Stimulated activated CD8-positive, alpha-beta memory T cell treated with anti-CD3 and anti-CD28 coated beads, Interleukin-7, amount 100 ng/mL, for 24 hours (primary cell): ENCODE data around the gene PPP1R12A.
"Not testable (repeated sequence)": the region's sequence is repeated elsewhere in the genome, so short reads cannot be mapped to it uniquely, and the experiment has no call there.

ENCODE experiments used
- DNase-seq: peaks from one replicate; pipeline ENCODE4 v3.0.0-alpha.2; 2020; ENCODE audit warnings: low read depth

PPP1R12A gene

DNA sequence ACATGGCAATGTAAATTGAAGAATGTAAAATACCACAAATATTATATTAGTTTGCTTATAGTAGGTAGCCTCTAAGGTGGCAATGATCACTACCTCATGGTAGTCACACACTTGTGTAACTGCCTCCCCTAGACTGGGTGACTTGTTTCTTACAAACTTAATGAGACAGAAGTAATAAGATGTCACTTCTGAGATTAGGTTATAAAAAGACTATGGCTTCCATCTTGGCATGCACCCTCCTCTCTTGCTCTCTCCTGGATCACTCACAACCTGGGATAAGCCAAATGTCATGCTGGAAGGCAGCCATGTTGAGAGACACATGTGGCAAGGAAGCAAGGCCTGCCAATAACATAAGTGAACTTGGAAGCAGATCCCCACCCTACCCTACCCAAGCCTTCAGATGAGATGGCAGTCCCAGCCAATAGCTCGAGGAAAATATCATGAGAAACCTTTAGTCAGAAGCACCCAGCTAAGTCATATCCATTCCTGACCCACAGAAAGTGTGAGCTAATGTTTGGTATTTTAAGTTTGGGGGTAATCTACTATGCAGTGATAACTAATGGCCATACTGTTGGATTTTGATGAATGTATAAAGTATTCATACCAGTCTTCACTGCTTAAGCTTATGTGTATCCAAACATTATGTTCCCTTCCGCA lies 43.3 kb downstream of the PPP1R12A start:
- DNase-seq: no peak

DNA sequence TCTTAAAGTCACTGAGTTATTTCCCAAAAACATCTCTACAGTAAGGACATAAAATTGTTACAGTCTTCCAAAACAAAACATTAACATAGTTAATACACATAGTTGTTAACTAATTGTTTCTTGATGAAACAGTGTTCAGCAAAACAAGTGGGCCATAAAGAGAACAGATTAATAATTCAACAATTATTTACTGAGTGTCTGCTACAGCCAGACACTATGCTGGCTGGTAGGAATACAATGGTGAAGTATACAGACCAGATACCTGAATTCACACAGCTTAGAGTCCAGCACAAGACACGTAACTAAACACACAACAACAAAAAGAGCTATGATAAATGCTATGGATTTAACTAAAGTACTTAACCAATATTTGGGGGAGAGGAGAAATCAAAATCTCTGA lies 47.0 kb downstream of the PPP1R12A start:
- no peak for DNase-seq

DNA sequence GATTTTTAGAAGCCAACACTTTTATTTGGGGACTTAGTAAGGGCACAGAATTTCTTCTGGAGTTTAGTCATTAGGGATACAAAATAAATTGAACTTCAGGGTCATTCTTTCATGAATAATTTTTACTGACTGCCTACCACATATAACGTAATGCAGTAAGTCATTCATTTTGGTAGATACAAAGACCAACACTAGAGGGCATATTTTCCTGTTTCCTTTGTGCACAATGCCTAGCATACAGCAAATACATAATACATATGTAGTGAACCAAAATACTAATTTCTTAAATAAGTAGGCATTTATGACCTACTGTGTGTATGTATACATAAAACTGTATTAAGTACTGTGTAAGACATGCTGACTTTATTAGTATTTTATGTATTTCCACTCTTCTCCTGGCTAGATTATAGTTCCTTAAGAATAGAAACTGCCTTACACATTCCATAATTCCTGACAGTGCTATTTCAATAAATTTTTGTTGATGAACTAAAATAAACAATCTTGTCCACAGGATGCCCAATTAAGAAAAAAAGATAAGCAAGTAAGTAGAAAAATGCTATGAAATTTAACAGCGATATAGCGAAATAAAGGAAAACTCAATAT lies 47.9 kb downstream of the PPP1R12A start:
- no peak for DNase-seq

DNA sequence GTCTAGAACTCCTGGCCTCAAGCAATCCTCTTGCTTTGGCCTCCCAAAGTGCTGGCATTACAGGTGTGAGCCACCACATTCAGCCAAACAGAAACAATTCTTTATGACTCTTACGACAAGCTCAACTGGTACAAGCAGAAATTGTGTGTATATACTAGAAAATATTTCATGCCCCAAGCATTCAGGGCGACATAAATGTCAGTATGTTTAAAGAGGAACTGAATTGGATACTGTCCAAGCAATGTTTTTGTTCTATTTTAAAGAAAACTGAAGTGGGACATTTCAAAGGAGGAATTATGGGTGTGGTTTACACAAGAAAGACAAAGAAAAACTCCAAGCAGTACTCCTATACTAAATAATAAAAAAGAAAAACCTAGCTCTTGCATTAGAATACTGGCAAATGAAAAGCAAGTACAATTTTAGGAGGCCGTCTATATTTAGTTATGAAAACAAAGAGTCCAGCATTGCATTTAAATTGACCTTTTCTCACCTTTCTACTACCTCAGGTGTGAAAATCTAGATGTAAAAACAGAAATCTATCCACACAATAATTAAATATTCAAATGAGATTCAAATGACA lies 48.9 kb downstream of the PPP1R12A start:
- DNase-seq: no peak

DNA sequence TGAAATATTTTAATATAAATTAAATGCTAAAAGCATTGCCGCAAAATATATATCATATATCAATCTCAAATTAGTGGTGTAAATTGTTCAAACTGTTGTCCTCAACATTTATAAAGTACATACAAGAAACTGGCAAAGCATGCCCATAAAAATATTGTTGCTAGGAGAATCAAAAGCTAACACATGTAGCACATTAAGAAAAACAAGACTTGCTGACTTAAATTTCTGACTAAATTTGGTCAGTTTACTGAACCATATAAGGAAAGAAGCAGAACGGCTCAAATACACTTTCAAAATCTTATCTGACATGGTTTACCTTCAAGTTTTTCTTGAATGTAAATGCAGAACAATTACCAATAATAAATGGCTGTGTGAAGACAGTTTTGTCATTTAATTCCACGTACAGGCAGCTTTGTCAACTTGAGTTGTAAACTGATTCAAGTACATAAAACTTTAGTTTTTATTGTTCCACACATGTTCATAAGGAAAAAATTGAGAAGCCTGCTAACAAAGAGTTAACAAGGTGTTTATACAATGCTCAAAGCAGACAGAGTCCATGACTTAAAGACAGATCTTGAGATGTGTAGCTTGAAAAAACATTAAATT lies 50.4 kb downstream of the PPP1R12A start:
- DNase-seq: no peak

DNA sequence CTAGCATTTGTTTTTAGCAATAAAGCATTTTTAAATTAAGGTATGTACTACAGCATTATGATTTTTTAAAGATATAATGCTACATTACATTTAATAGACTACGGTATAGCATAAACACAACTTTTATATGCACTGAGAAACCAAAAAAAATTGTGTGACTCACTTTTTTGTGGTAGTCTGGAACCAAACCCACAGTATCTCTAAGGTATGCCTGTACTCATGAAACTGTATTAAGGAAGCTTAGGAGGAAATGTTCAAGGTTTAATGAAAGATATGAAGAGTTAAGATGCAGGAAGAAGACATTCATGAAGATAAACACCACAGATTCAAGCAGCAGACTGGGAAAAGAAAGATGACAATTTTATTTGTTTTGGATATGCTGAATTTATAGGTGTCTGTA lies 51.7 kb downstream of the PPP1R12A start:
- no peak for DNase-seq

DNA sequence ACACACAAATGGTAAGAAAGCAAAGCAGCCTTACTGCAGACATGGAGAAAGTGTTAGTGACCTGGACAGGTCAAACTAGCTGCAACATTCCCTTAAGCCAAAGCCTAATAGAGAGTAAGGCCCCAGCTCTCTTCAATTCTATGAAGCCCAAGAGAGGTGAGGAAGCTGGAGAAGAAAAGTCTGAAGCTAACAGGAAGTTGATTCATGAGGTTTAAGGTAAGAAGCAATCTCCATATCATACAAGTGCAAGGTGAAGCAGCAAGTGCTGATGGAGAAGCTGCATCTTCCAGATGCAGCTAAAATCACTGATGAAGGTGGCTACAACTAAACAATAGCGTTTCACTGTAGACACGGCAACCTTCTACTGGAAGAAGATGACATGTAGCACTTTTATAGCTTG lies 53.5 kb downstream of the PPP1R12A start:
- no peak for DNase-seq

DNA sequence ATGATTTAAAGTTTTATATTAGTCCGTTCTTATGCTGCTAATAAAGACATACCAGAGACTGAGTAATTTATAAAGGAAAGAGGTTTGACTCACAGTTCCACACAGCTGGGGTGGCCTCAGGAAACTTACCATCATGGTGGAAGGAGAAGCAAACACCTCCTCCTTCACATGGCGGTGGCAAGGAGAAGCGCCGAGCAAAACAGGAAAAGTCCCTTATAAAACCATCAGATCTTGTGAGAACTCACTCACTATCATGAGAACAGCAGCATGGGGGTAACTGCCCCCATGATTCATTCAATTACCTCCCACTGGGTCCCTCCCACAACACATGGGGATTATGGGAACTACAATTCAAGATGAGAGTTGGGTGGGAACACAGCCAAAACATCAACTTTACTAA lies 56.4 kb downstream of the PPP1R12A start:
- DNase-seq: not testable (repeated sequence)

DNA sequence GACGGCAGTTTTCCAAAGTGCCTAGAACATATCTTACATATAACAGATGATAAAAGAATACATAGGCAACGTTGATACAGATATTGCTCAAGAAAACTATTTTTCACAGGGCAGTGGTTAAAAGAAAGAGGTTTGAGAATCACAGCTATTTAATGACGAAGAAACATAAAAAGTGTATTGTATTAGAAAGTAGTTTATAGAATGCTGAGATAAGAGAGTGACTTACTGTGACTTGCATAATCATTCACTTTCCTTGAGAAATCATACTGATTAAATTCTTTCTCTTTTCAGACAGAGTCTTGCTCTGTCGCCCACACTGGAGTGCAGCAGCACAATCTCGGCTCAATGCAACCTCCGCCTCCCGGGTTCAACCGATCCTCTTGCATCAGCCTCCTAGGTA lies 57.7 kb downstream of the PPP1R12A start:
- no peak for DNase-seq

DNA sequence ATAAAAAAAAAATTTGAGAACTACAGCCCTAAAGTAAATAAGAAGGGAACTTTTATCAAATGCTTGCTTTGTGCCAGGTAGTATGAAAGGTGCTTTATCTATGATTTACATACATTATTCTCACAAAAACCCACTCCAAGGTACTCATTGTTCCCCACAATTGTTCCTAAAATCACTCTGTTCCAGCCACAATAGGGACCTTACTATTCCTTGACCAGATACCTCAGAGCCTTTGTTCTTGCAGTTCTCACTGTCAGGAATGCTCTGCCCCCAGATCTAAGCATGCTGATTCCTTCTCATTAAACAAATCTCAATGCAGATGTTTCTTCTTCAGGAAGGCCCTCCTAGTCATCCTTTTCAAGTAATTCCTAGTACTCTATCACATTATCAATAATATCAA lies 60.2 kb downstream of the PPP1R12A start:
- no peak for DNase-seq

DNA sequence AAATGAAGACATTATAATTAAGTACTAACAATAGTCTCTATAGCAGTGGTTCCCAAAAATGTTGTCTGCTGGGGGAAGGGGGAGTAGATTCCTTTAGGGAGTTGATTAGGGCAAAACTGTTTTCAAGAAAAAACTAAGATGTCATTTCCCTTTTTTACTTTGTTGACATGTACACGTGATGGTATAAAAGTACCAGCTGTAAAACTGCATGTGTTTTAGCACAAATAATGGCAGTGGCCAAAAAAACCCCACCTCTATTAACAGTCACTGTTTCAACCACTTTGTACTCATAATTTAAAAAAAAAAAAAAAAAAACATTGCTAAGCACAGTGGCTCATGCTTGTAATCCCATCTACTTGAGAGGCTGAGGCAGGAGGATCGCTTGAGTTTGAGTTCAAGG lies 61.7 kb downstream of the PPP1R12A start:
- no peak for DNase-seq

DNA sequence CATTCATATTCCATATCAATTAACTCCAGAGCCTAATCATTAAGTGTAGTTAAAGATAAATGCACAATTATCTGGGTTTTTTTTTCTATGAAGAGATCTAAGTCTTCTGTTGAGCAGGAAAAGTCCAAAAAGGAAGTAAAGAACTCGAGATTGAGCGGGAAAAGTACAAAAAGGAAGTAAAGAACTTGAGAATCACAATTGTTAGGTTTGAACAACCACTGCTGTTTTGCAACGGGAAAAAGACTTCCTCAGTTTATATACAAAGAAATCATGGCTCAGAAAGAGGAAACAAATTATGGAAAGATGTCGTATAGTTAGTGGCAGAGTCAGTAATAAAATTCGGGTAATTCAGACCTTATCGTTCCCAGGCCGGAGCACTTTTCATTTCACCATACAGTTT lies 63.3 kb downstream of the PPP1R12A start:
- DNase-seq: no peak

DNA sequence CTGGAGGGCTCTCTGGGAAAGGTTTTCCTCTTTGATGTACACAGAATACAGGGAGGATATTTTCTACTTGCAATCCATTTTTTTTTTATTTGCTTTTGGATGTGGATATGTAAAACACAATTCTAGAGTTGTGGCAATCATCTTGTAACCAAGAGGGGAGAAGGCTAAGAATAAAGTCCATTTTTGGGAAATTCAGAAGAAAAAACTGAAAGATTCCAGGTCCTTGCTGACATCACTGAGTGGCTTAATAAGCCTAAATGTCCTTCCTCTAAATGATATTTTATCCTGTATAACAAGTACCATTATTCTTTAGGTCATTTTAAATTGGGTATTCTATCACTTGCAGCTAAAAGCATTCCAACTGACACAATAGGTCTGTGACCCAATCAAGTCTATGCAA lies 64.0 kb downstream of the PPP1R12A start:
- no peak for DNase-seq

DNA sequence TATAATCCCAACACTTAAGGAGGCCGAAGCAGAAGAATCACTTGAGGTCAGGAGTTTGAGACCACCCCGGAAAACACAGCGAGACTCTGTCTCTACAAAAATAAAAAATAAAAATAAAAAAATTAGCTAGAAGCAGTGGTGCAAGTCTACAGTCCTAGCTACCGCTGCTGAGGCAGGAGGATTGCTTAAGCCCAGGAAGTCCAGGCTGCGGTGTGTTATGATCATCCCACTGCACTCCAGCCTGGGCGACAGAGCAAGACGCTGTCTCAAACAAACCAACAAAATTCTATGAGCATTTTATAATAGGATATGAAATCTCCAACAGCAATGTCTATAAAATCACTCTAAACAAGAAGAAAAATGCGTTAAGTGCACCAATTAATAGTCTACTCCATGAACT lies 75.3 kb downstream of the PPP1R12A start:
- no peak for DNase-seq

DNA sequence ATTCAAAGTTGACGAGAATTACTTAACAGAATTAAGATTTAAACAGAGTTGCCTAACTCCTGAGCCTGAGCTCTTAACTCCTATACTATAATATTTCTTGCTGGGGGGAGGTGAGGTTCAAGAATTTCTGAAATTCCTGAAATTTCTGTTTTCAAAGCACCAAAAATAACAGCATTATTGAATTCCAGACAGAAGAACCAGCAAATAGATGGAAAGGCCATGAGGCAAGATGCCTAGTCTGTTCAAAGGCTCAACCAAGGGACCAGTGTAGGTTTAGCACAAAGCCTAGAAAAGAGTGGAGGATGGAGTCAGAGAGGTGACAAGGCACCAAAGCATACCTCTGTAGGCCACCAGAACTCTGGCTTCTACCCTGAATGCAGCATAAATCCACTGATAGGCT lies 76.4 kb downstream of the PPP1R12A start:
- DNase-seq: no peak

DNA sequence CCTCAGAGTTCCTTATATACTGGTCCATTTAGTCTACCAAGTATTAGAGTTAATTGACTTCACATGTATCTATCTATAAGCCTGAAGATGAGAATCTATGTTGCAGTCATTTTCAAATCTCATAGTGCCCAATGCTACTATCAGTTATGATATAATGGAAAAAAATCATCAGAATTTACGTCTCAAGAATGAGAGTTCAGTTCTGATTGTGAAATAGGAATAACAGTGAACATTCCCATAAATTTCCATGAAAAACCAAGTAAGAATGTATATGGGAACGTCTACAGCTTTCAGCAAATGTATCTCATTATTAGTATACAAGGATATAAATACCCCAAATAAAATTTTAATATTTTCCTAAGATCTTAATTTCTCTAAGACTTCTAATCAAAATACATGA lies 77.2 kb downstream of the PPP1R12A start:
- no peak for DNase-seq

DNA sequence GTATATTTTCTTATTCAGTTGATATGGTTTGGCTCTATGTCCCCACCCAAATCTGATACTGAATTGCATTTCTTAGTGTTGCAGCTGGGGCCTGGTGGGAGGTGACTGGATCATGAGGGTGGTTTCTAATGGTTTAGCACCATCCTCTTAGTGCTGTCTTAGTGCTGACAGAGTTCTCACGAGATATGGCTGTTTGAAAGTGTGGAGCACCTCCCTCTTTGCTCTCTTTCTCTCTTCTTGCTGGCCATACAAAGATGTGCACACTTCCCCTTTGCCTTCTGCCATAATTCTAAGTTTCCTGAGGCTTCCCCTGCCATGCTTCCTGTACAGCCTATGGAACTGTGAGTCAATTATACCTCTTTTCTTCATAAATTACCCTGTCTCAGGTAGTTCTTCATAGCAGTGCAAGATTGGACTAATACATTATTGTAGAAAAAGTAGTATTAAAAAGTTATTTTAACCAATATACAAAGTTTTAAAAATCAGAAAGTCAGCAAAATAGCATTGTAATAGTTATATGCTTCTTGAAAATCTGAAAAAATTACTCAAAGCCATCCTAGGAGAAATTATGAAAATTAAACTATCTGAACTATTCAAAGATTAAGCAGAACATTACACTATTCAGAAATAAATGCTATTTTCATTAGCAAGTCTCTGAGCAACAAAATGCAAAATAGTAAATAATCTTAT lies 84.1 kb downstream of the PPP1R12A start:
- DNase-seq: no peak

DNA sequence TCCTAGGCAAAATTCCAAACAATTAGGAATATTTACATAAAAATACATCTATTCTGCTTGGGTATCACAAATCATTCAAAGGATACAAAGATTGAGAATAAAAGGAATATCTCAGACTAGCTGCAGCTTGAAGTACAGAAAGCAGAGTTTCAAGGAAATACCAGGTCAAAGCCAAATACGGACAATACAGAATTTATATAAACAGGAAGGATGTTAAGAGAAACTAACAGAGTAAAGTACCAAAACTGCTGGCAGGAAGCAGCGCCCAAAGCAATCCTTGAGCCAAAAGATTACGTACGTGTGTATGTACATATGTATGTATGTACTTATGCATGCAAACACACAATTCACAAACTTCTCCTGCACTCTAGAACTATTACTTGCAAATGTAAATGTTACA lies 86.6 kb downstream of the PPP1R12A start:
- DNase-seq: no peak

DNA sequence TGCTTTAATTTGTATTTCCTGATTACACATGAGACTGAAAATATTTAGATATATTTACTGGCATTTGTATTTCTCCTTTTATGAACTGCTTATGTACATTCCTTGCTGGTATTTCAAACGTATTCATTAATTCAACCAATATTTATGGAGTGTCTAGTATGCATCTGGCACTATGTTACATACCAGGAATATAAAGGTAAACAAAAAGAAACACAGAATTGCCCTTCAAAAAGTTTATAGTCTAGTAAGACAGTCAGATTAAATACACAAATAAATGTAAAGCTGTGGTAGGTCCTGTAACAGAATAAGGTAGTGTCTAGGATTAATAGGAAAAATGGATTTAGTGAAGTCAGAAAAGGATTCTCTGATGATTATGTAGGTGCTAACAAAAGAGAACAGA lies 87.5 kb downstream of the PPP1R12A start:
- no peak for DNase-seq

DNA sequence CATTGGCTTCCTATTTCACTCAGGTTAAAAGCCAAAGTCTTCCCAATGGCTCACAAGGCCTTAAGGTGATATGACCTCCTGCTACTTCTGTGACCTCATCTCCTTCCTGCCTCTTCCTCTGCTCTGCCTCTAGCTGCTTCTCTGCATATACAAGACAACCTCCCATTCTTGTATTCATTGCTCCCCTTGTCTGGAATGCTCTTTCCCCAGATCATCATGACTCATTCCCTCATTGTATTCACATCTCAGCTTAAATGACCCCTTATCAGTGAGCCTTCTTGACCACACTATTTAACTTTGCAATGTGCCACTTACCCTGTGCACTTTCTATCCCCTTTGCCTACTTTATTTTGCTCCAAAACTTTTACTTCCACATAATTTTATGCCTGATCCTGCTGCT lies 90.2 kb downstream of the PPP1R12A start:
- no peak for DNase-seq

DNA sequence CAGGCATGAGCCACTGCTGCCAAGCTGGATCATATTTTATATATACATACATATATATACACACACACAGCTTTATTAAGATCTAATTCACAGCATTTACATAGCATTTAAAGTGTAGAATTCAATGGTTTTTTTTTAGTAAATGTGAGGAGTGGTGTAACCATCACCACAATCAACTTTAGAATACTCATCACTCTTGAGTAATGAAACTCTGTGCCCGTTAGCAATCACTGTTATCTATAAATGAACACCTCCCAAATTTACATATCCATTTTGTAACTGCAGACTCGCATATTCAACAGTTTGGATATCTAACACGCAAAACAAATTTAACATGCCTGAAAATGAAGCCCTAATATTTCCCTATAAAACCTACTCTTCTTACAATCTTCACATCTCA lies 90.9 kb downstream of the PPP1R12A start:
- DNase-seq: no peak

DNA sequence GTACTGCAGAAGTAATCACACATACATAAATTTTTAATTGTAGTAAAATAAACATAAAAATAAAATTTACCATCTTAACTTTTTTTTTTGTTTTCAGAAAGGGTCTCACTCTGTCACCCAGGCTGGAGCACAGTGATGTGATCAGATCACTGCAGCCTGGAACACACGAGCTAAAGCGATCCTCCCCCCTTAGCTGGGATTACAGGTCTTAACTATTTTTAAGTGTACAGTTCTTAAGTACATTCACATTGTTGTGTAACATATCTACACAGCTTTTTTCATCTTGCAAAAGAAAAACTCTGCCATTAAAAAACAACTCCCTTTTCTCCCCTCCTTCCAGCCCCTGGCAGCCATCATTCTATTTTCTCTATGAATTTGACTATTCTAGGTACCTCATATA lies 92.3 kb downstream of the PPP1R12A start:
- no peak for DNase-seq

DNA sequence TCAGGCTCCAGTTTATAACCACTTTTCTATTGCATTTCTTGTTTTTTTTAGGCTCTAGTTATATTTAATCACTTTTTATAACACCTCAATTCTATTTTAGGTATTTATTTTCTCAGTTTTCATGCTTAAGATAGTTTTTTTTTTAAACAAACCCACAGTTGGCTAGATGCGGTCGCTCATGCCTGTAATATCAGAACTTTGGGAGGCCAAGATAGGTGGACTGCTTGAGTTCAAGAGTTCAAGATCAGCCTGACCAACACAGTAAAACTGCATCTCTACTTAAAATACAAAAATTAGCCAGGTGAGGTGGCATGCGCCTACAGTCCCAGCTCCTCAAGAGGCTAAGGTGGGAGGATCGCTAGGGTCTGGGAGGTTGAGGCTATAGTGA lies 93.0 kb downstream of the PPP1R12A start:
- DNase-seq: no peak
